H1 (cell line): ENCODE data around the gene DDX31. TPM values are rescaled to one million over a fixed set of nuclear protein-coding genes. Genes with fewer than 3 reads are reported as not detected.

Experiments
- CTCF ChIA-PET: fragments of 300-600 bp; sonication (Branson Sonifier 250); formaldehyde crosslinking; loops from one replicate; lab custom pipeline; 2021; ENCODE audit not compliant: partially characterized antibody; lab: Charles Lee
- POLR2A ChIA-PET: fragments of 300-600 bp; sonication (Branson Sonifier 250); formaldehyde crosslinking; loops from one replicate; lab custom pipeline; 2021; ENCODE audit warnings: inconsistent platforms; ENCODE audit not compliant: partially characterized antibody; lab: Charles Lee
- DNase-seq, 2 experiments: peaks; one replicate each; pipeline versions ENCODE4 v3.0.0 to v3.0.0-alpha.2; 2010 to 2022; ENCODE audit warnings: low spot score in 2 of 2, low read depth in 1 of 2, mixed read lengths in 1 of 2
- FAIRE-seq: peaks from 2 replicates; lab custom pipeline; 2011; peaks lifted over from hg19 to GRCh38; lab: Jason Lieb, UNC
- H2AFZ ChIP-seq: 2 replicates; pipeline ENCODE4 v1.8.1; 2012; ENCODE audit warnings: low read length, inconsistent platforms
- H2AK5ac ChIP-seq: 2 replicates; pipeline ENCODE4 v1.6.1; 2013; ENCODE audit warnings: low read depth, low read length
- H2BK120ac ChIP-seq: replicated peaks from 2 replicates; pipeline ENCODE3; 2013; ENCODE audit warnings: low read depth, low read length, inconsistent platforms
- H2BK12ac ChIP-seq: 2 replicates; pipeline ENCODE4 v1.6.1; 2013; ENCODE audit warnings: low read depth, low read length
- H2BK15ac ChIP-seq: 2 replicates; pipeline ENCODE4 v1.6.1; 2013; ENCODE audit warnings: low read length
- H2BK20ac ChIP-seq: 2 replicates; pipeline ENCODE4 v1.6.1; 2013; ENCODE audit warnings: low read length
- H2BK5ac ChIP-seq: 2 replicates; pipeline ENCODE4 v1.6.1; 2013; ENCODE audit warnings: low read depth, low read length
- H3K14ac ChIP-seq: 2 replicates; pipeline ENCODE4 v1.6.1; 2013; ENCODE audit warnings: inconsistent platforms; ENCODE audit not compliant: insufficient read length
- H3K18ac ChIP-seq: 2 replicates; pipeline ENCODE4 v1.6.1; 2013; ENCODE audit warnings: low read length; ENCODE audit errors: extremely low read depth
- H3K23ac ChIP-seq: 2 replicates; pipeline ENCODE4 v1.6.1; 2013; ENCODE audit warnings: inconsistent platforms; ENCODE audit not compliant: insufficient read length
- H3K23me2 ChIP-seq: 2 replicates; pipeline ENCODE4 v1.6.1; 2013; ENCODE audit warnings: low read depth, low read length
- H3K27ac ChIP-seq: 2 replicates; pipeline ENCODE4 v1.6.1; 2011; ENCODE audit warnings: low read depth, low read length, inconsistent platforms
- H3K27me3 ChIP-seq, 4 experiments: replicated peaks in 1 of 4; 1 replicate in 1 of 4; 2 replicates in 3 of 4; pipeline versions ENCODE4 v1.6.1 to v1.8.1; 2011 to 2013; ENCODE audit warnings: low read length in 3 of 4, mild to moderate bottlenecking in 3 of 4, inconsistent platforms in 2 of 4, mixed read lengths in 2 of 4, moderate library complexity in 1 of 4; ENCODE audit not compliant: control insufficient read depth in 3 of 4, insufficient read depth in 3 of 4; ENCODE audit errors: extremely low read depth in 1 of 4
- H3K36me3 ChIP-seq, 4 experiments: 2 replicates each; pipeline versions ENCODE4 v1.6.1 to v1.8.1; 2011 to 2013; ENCODE audit warnings: mild to moderate bottlenecking in 4 of 4, low read length in 3 of 4, moderate library complexity in 2 of 4, control low read depth in 1 of 4, inconsistent platforms in 1 of 4; ENCODE audit not compliant: insufficient read depth in 4 of 4, control insufficient read depth in 2 of 4
- H3K4ac ChIP-seq: replicated peaks from 2 replicates; pipeline ENCODE3; 2013; ENCODE audit warnings: low read length, low read depth, mixed read lengths, inconsistent platforms; ENCODE audit not compliant: insufficient read length
- H3K4me1 ChIP-seq, 4 experiments: replicated peaks in 1 of 4; 1 replicate in 1 of 4; 2 replicates in 3 of 4; pipeline versions ENCODE4 v1.6.1 to v1.8.1; 2011 to 2013; ENCODE audit warnings: low read length in 3 of 4, inconsistent platforms in 2 of 4, mixed read lengths in 1 of 4; ENCODE audit not compliant: insufficient read depth in 4 of 4, control insufficient read depth in 3 of 4
- H3K4me2 ChIP-seq, 2 experiments: 2 replicates each; pipeline versions ENCODE4 v1.6.1 to v1.8.1; 2011 to 2013; ENCODE audit warnings: low read depth in 2 of 2, low read length in 2 of 2, control low read depth in 1 of 2, inconsistent platforms in 1 of 2, mild to moderate bottlenecking in 1 of 2; ENCODE audit not compliant: insufficient read depth in 1 of 2
- H3K4me3 ChIP-seq, 4 experiments: fragments of 200-600, 300-600 bp in 1 of 4; sonication (generic), shearing (Covaris generic), sonication (Bioruptor Twin) in 1 of 4; 2 replicates each; pipeline versions ENCODE4 v1.5.1 to v1.8.1; 2011 to 2016; ENCODE audit warnings: low read length in 4 of 4, low read depth in 3 of 4, control low read depth in 2 of 4, inconsistent platforms in 2 of 4, mild to moderate bottlenecking in 2 of 4, mixed read lengths in 1 of 4, moderate library complexity in 1 of 4; ENCODE audit not compliant: insufficient read depth in 2 of 4; ENCODE audit errors: extremely low read depth in 1 of 4
- H3K56ac ChIP-seq: replicated peaks from 2 replicates; pipeline ENCODE3; 2013; ENCODE audit warnings: low read depth, mild to moderate bottlenecking, mixed read lengths, low read length, inconsistent platforms; ENCODE audit not compliant: insufficient read length
- H3K79me1 ChIP-seq: 2 replicates; pipeline ENCODE4 v1.6.1; 2013; ENCODE audit warnings: low read depth, low read length, control low read depth
- H3K79me2 ChIP-seq, 2 experiments: 2 replicates each; pipeline versions ENCODE4 v1.6.1 to v1.8.1; 2012 to 2013; ENCODE audit warnings: low read length in 2 of 2, mild to moderate bottlenecking in 2 of 2, inconsistent platforms in 1 of 2; ENCODE audit not compliant: insufficient read depth in 2 of 2, control insufficient read depth in 1 of 2
- H3K9ac ChIP-seq, 4 experiments: replicated peaks in 1 of 4; 1 replicate in 1 of 4; 2 replicates in 3 of 4; pipeline versions ENCODE4 v1.6.1 to v1.8.1; 2011 to 2013; ENCODE audit warnings: low read depth in 3 of 4, low read length in 3 of 4, control low read depth in 2 of 4, mild to moderate bottlenecking in 2 of 4, moderate library complexity in 2 of 4, inconsistent platforms in 1 of 4; ENCODE audit errors: extremely low read depth in 1 of 4
- H3K9me3 ChIP-seq, 2 experiments: 2 replicates each; pipeline versions ENCODE4 v1.6.1 to v1.8.1; 2012 to 2013; ENCODE audit warnings: mild to moderate bottlenecking in 2 of 2, moderate library complexity in 2 of 2, control low read depth in 1 of 2, inconsistent platforms in 1 of 2, low read depth in 1 of 2, low read length in 1 of 2, mixed read lengths in 1 of 2; ENCODE audit not compliant: insufficient read depth in 2 of 2
- H4K20me1 ChIP-seq, 2 experiments: replicated peaks in 1 of 2; 2 replicates each; pipeline versions ENCODE3 to v1.8.1; 2011 to 2013; ENCODE audit warnings: inconsistent platforms in 2 of 2, low read length in 2 of 2, mild to moderate bottlenecking in 1 of 2; ENCODE audit not compliant: insufficient read depth in 2 of 2, control insufficient read depth in 1 of 2
- H4K5ac ChIP-seq: 2 replicates; pipeline ENCODE4 v1.6.1; 2013; ENCODE audit warnings: low read length, low read depth, mixed read lengths, inconsistent platforms; ENCODE audit not compliant: insufficient read length
- H4K8ac ChIP-seq: 2 replicates; pipeline ENCODE4 v1.8.0; 2013; ENCODE audit warnings: mild to moderate bottlenecking, moderate library complexity, low read length, inconsistent platforms; ENCODE audit not compliant: insufficient read depth; ENCODE audit errors: extremely low read depth
- H4K91ac ChIP-seq: replicated peaks from 2 replicates; pipeline ENCODE3; 2013; ENCODE audit warnings: low read length, mixed read lengths, inconsistent platforms; ENCODE audit not compliant: insufficient read length
- BCL11A ChIP-seq, 2 experiments: IDR thresholded peaks; one replicate each; pipeline ENCODE4 v1.6.1; 2011; ENCODE audit warnings: low read depth in 2 of 2, low read length in 2 of 2, mild to moderate bottlenecking in 2 of 2
- CBX8 ChIP-seq: fragments of 300-800, 300-1000 bp; sonication (generic); IDR thresholded peaks from 2 replicates; pipeline ENCODE4 v1.7.1; 2016; ENCODE audit warnings: low read depth, low read length, borderline replicate concordance
- CHD2 ChIP-seq: IDR thresholded peaks from 2 replicates; pipeline ENCODE4 v1.6.1; 2012; ENCODE audit warnings: low read length, improper control_type of control experiment
- EZH2 ChIP-seq: fragments of 200-600 bp; sonication (generic); IDR thresholded peaks from 2 replicates; pipeline ENCODE4 v1.7.1; 2012; ENCODE audit warnings: low read depth, mild to moderate bottlenecking, moderate library complexity, low read length, inconsistent platforms; ENCODE audit not compliant: severe bottlenecking
- HDAC6 ChIP-seq: IDR thresholded peaks from one replicate; pipeline ENCODE4 v1.7.1; 2012; ENCODE audit warnings: low read depth, mild to moderate bottlenecking, inconsistent platforms, low read length, moderate library complexity
- TEAD4 ChIP-seq: IDR thresholded peaks from 2 replicates; pipeline ENCODE4 v1.6.1; 2012; ENCODE audit warnings: low read depth, low read length, inconsistent platforms, mixed read lengths
- ZNF274 ChIP-seq: IDR thresholded peaks from 2 replicates; pipeline ENCODE4 v1.7.0; 2012; ENCODE audit warnings: low read length, borderline replicate concordance; ENCODE audit errors: extremely low read depth
- WGBS, 2 experiments: shearing (Covaris generic) in 1 of 2; methylation state at CpG; one replicate each; pipeline versions ENCODE4 v1.1.6 to v1.1.7; 2013 to 2015; ENCODE audit warnings: low lambda C conversion rate in 2 of 2, mixed read lengths in 2 of 2, inconsistent platforms in 1 of 2, low coverage in 1 of 2, missing lambda C conversion rate in 1 of 2; ENCODE audit not compliant: insufficient replicate concordance in 2 of 2, insufficient coverage in 1 of 2, insufficient read length in 1 of 2; ENCODE audit errors: extremely low coverage in 1 of 2, missing lambda C conversion rate in 1 of 2; 5-methylcytosine and 5-hydroxymethylcytosine counted together
- polyA plus RNA-seq, 7 experiments: library from polyadenylated mRNA; depleted of rRNA in 3 of 7; stranded (reverse) in 5 of 7; unstranded in 2 of 7; fragments of >200 nt in 5 of 7; fragments of 200-250 nt in 2 of 7; gene quantifications; 1 replicate in 5 of 7; 2 replicates in 1 of 7; 4 replicates in 1 of 7; pipeline versions ENCODE4 v1.2.1 to v1.2.3, GENCODE V29; 2011 to 2013; ENCODE audit warnings: missing spikeins in 2 of 7, mixed read lengths in 2 of 7
- total RNA-seq: library from RNA; stranded (reverse); fragmentation: NEBNext Ultra II Directional; extraction: Animal tissue kit (Norgen Biotek cat#: 25700); gene quantifications from 2 replicates; pipeline ENCODE4 v1.2.1, GENCODE V29; 2021

The DDX31 gene
- total and polyA plus RNA-seq, 2 of the 8 experiments (the other 6 are each of a cell fraction or from before 2014, with no cell fraction given): 9.5 to 23.7 TPM

DNA sequence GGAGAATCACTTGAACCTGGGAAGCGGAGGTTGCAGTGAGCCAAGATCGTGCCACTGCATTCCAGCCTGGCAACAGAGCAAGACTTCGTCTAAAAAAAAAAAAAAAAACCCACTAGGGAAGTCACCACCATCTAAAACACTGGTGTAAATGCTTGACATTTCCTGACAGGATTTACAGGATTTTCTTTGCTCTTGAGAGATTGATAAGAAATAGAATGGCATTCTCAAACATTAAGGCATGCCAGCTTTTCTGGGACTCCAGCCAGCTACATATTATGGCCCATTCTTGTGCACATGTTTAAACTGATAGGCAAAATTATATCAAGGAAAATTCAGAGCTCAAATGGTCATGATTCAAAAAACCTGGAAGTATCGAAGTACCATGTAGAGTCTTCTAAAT, 29.2 kb upstream of the DDX31 start:
- H2BK120ac ChIP-seq: no peak overlapping the region
- H3K79me1 ChIP-seq: no peaks in the 10 kb centered on the region
- no peak overlapping the region for H2BK15ac ChIP-seq
- no peak overlapping the region for H3K9ac ChIP-seq
- H2BK12ac ChIP-seq: no peak overlapping the region
- 79% methylated on average over 4 of the region's 4 CpGs; no CpG with 5 or more reads in 1 of the 2 experiments for WGBS, 2 experiments
- no peak overlapping the region for H2BK5ac ChIP-seq
- H3K27me3 ChIP-seq: no peaks in the 10 kb centered on the region
- CTCF ChIA-PET: interaction anchor here (1.1 kb wide), 1 partner anchor 100 kb away, joined by 4 read pairs; no protein-coding TSS in a partner anchor
- H3K79me2 ChIP-seq: no peaks in the 10 kb centered on the region
- no peak overlapping the region for H4K5ac ChIP-seq
- no peak overlapping the region for H3K4me2 ChIP-seq
- no peaks in the 10 kb centered on the region for H3K23me2 ChIP-seq
- H3K18ac ChIP-seq: no peak overlapping the region
- H3K27ac ChIP-seq: no peak overlapping the region
- no peak overlapping the region for H3K14ac ChIP-seq
- no peak overlapping the region for H2AFZ ChIP-seq
- H2BK20ac ChIP-seq: no peak overlapping the region
- no peaks in the 10 kb centered on the region for H3K36me3 ChIP-seq
- no peaks in the 10 kb centered on the region for H3K4me1 ChIP-seq
- no peak overlapping the region for H3K56ac ChIP-seq
- no peak for FAIRE-seq
- H4K8ac ChIP-seq: no peak overlapping the region
- H4K20me1 ChIP-seq: no peaks in the 10 kb centered on the region
- no peak for DNase-seq
- no peak overlapping the region for H3K23ac ChIP-seq
- H2AK5ac ChIP-seq: no peak overlapping the region
- H3K4ac ChIP-seq: no peak overlapping the region
- TF ChIP-seq CBX8 (no peak), CHD2 (no peak), BCL11A (IDR thresholded peaks at IDR 0.05; ENCODE audit: low read depth in 2 of 2, low read length in 2 of 2) (no peak), EZH2 (no peak), ZNF274 (no peak), TEAD4 (no peak), HDAC6 (no peak)
- TF ChIP-seq, all 59 proteins: peak for 0
- H3K4me3 ChIP-seq: no peak overlapping the region
- H3K9me3 ChIP-seq: peaks cover 18 to 44% of the 10 kb centered on the region in 2 experiments
- no peak overlapping the region for H4K91ac ChIP-seq
- POLR2A ChIA-PET: no interaction called here
